HUES6 (cell line): ENCODE measurements around the gene SPRN.

ENCODE experiments used
- H3K27ac ChIP-seq: 2 replicates; pipeline ENCODE4 v1.7.0; 2013; ENCODE audit warnings: low read depth, mild to moderate bottlenecking, low read length, inconsistent platforms
- H3K27me3 ChIP-seq: 2 replicates; pipeline ENCODE4 v1.6.1; 2013; ENCODE audit warnings: low read length; ENCODE audit not compliant: control insufficient read depth, insufficient read depth
- H3K36me3 ChIP-seq: 2 replicates; pipeline ENCODE4 v1.6.1; 2013; ENCODE audit warnings: low read length; ENCODE audit not compliant: control insufficient read depth, insufficient read depth
- H3K4me1 ChIP-seq: 2 replicates; pipeline ENCODE4 v1.6.1; 2013; ENCODE audit warnings: low read length; ENCODE audit not compliant: control insufficient read depth, insufficient read depth
- H3K4me3 ChIP-seq: 2 replicates; pipeline ENCODE4 v1.5.1; 2013; ENCODE audit warnings: low read depth, low read length
- H3K9ac ChIP-seq: one replicate; pipeline ENCODE4 v1.6.1; 2013; ENCODE audit warnings: mild to moderate bottlenecking, low read length
- H3K9me3 ChIP-seq: 2 replicates; pipeline ENCODE4 v1.6.1; 2013; ENCODE audit warnings: low read depth, low read length; ENCODE audit not compliant: control insufficient read depth, insufficient read depth

SPRN gene

DNA sequence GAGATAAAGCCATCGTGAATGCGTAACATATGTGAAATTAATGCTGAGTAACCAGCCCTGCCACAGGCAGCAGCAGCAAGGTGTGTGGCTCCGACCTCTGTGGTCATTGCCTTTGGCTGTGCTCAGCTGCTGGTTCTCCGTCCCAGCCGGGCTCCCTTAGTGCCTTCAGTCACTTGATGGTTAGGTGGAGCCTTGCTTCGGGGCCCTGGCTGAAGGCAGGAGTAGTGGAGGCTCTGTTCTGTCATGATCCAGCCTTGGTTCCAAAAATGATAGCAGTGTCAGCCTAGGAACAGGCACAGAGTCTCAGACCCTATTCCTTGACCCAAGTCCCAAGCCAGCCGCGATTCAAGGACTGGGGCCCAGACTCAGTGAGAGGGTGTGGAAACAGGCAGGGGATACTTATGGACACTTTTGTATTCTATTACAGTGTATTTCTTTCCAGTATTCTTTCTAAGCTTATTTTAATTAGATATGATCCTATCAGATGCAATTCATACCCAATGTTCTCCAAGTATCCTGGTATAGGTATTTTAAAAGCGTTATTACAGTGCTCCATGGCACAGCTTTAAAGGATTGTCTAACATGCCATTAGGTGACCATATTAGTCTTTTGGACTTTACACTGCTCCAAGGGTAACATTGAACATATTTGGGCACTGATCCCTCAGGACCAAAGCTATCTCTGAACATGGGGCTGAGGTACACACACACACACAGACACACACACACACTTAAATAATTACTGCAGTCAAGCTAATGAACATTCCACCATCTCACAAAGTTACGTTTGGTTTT lies 38.3 kb upstream of the SPRN start:
- Histone ChIP-seq H3K4me3 (no peak overlapping the region), H3K36me3 (no peaks in the 10 kb centered on the region), H3K27me3 (peaks cover 31% of the 10 kb centered on the region), H3K27ac (no peak overlapping the region), H3K9ac (no peak overlapping the region), H3K4me1 (no peaks in the 10 kb centered on the region), H3K9me3 (peaks cover 53% of the 10 kb centered on the region; the same call in 1 of the 2 replicates)

DNA sequence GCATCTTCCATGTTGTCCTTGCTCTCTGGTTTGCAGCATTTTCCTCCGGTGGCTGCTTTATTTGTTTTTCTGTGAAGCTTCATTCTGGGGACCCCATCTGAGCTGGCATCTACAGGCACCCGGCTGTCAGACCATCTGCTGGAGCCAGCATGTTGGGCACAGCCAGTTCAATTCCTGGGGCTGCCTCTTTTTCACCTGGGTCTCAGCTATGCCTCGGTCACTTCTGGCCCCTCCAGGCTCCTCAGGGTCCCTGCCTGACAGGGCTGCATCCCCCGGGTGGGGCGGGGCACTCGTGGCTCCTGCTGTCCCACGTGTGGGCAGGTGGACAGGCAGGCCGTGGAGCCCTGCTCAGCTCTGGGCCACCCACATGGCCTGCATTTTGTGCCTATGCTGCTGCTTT lies 37.4 kb upstream of the SPRN start:
- Histone ChIP-seq H3K9ac (no peak overlapping the region), H3K27me3 (peaks cover 27% of the 10 kb centered on the region), H3K27ac (no peak overlapping the region), H3K36me3 (no peaks in the 10 kb centered on the region), H3K4me3 (no peak overlapping the region), H3K4me1 (no peaks in the 10 kb centered on the region), H3K9me3 (peaks cover 52% of the 10 kb centered on the region; the same call in 1 of the 2 replicates)

DNA sequence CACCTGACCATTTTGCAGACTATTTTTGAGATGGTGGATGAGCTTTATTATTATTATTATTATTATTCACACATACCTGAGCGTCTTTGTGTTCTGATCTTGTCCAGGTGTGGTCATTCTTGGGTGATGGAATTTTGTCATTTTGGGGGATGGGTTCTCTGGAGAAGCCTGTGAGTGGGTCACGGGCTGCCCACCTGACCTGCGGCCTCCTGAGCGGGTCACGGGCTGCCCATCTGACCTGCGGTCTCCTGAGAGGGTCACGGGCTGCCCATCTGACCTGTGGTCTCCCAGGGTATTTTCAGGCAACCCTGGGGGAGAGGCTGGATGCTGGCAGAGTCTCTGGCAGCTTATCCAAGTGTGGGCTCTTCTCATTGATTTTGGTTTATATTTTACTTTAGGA lies 36.6 kb upstream of the SPRN start:
- no peaks in the 10 kb centered on the region for H3K36me3 ChIP-seq
- no peaks in the 10 kb centered on the region for H3K4me1 ChIP-seq
- no peak overlapping the region for H3K9ac ChIP-seq
- H3K4me3 ChIP-seq: no peak overlapping the region
- peaks cover 54% of the 10 kb centered on the region; the same call in 1 of the 2 replicates for H3K9me3 ChIP-seq
- no peak overlapping the region for H3K27ac ChIP-seq
- peaks cover 25% of the 10 kb centered on the region for H3K27me3 ChIP-seq

DNA sequence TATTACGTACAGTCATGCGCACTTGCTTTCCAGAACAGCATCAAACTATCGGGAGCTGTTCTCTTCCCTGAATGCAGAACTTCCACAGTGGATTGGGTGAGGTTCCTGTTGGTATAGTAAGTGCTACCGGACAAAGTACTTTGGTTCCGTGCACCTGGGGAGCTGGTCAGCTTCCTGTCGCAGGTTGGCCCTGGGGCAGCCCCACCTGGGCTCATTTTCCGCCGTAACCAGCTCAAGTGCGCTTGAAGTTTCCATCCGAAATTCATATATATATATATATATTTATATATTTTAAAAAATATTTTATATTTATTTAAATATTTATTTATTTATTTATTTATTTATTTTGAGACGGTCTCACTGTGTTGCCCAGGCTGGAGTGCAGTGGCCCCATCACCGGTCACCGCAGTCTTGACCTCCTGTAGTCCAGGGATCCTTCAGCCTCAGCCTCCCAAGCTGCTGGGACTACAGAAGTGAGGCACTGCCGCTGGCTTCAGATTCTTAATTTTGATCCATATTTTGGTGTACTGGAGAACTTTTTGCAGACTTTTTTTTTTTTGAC lies 35.9 kb upstream of the SPRN start:
- Histone ChIP-seq H3K4me1 (no peaks in the 10 kb centered on the region), H3K9ac (no peak overlapping the region), H3K27ac (no peak overlapping the region), H3K27me3 (peaks cover 18% of the 10 kb centered on the region), H3K4me3 (no peak overlapping the region), H3K36me3 (no peaks in the 10 kb centered on the region), H3K9me3 (peaks cover 61% of the 10 kb centered on the region; the same call in 1 of the 2 replicates)

DNA sequence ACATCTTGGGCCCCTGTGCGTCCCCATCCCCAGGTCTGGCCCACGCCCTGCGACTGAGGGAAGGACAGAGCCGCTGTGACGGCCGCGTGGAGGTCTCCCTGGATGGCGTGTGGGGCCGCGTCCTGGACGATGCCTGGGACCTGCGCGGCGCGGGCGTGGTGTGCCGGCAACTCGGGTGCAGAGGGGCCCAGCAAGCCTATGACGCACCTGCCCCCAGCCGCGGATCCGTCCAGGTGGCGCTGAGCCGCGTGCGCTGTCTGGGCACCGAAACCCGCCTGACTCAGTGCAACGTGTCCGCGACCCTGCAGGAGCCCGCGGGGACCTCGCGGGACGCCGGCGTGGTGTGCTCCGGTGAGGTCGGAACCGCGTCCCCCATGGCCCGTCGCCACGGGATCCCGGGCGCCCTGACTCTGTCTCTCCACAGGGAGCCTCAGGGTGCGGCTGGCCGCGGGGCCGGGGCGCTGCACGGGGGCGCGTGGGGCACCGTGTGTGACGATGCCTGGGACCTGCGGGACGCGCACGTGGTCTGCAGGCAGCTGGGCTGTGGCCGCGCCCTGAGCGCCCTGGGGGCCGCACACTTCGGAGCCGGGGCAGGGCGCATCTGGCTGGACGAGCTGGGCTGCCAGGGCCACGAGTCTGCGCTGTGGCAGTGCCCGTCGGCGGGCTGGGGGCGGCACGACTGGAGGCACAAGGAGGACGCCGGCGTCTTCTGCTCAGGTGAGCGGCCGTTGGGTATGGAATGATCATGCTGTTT lies 35.2 kb upstream of the SPRN start:
- no peaks in the 10 kb centered on the region for H3K36me3 ChIP-seq
- H3K27ac ChIP-seq: no peak overlapping the region
- peaks cover 11% of the 10 kb centered on the region for H3K27me3 ChIP-seq
- H3K4me1 ChIP-seq: no peaks in the 10 kb centered on the region
- H3K4me3 ChIP-seq: no peak overlapping the region
- peaks cover 63% of the 10 kb centered on the region; the same call in 1 of the 2 replicates for H3K9me3 ChIP-seq
- no peak overlapping the region for H3K9ac ChIP-seq

DNA sequence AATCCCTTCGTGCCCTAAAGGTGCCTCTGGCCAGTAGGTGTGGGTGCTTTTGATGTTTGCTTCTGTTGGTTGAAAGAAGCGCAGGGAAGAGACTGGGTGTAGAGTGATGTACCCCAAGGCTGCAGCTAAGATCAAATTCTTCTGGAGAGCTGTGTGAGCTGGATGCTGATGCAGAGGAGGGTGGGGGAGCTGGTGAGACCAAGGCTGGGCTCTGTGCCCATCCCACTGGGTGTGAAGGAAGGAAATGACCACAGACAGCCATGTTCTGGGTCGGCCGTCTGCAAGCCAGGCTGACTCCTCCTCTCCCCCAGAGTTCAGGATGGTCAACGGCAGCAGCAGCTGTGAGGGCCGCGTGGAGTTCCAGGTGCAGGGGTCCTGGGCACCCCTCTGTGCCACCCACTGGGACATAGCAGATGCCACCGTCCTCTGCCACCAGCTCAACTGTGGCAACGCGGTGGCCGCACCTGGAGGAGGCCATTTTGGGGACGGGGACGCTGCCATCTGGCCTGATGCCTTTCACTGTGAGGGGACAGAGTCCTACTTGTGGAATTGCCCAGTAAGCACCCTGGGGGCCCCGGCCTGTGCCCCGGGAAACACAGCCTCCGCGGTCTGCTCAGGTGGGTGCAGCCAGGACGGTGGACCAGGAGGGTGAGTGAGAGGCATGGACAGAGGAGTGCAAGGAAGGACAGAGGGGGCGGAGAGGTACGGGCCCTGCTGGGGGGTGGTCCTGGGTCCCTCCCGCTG lies 34.5 kb upstream of the SPRN start:
- H3K4me1 ChIP-seq: no peaks in the 10 kb centered on the region
- H3K27me3 ChIP-seq: peaks cover 4% of the 10 kb centered on the region; the same call in 1 of the 2 replicates
- no peak overlapping the region for H3K27ac ChIP-seq
- H3K9me3 ChIP-seq: peaks cover 63% of the 10 kb centered on the region; the same call in 1 of the 2 replicates
- H3K4me3 ChIP-seq: no peak overlapping the region
- no peak overlapping the region for H3K9ac ChIP-seq
- H3K36me3 ChIP-seq: no peaks in the 10 kb centered on the region

DNA sequence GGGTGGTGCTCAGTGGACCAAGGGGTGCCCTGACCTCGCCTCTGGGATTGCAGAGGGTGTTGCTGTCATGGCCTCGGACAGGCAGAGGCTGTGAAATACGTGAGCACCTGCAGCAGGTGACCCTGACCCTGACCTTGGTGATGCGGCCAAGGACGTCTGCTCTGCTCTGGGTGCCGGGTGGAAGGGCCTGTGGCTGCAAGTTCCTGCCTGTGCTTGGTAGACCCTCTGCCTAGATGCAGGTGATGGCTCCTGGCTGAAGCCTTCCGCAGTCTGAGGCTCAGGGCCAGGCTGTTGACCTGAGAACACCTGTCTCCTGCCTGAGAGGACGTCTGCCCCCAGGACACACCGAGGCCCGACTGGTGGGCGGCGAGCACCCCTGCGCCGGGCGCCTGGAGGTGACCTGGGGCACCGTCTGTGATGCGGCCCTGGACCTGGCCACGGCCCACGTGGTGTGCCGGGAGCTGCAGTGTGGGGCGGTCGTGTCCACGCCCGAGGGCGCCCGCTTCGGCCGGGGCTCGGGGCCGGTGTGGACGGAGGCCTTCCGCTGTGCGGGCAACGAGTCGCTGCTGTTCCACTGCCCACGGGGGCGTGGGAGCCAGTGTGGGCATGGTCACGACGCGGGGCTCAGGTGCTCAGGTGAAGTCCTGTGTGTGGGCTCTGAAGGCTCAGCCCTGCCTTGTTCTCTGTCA lies 33.7 kb upstream of the SPRN start:
- Histone ChIP-seq H3K36me3 (no peaks in the 10 kb centered on the region), H3K27ac (no peak overlapping the region), H3K9me3 (peaks cover 67% of the 10 kb centered on the region; the same call in 1 of the 2 replicates), H3K4me1 (no peaks in the 10 kb centered on the region), H3K4me3 (no peak overlapping the region), H3K27me3 (no peaks in the 10 kb centered on the region; the same call in 1 of the 2 replicates), H3K9ac (no peak overlapping the region)

DNA sequence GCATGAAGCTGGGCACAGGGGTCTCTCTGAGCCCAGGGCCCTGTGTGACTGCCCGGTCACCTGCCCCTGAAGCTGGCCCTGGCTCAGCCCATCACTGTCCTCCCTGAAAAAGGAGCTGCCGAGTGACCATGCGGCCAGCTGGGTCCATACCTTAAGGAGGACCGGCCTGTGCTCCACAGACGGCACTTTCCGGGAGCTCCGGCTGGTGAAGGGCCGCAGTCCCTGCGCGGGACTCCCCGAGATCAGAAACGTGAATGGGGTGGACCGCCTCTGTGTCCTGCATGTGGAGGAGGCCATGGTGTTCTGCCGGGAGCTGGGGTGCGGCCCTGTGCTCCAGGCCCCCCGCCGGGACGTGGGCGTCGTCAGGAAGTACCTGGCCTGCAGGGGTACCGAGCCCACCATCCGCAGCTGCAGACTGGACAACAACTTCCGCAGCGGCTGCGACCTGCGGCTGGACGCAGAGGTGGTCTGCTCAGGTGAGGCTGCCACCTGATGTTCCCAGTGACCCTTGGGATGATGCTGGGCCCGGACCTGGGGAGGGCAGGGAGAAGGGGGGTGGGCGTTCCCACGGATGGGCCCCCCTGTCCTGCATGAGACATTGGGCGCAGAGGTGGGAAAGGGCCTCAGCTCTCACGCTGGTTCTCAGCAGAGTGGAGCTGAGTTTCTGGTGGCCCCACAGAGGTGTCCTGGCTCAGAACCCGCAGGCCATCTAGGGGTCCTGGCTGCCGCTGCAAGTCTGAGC lies 32.8 kb upstream of the SPRN start:
- H3K36me3 ChIP-seq: no peaks in the 10 kb centered on the region
- H3K9me3 ChIP-seq: peaks cover 67% of the 10 kb centered on the region; the same call in 1 of the 2 replicates
- H3K27me3 ChIP-seq: no peaks in the 10 kb centered on the region; the same call in 1 of the 2 replicates

DNA sequence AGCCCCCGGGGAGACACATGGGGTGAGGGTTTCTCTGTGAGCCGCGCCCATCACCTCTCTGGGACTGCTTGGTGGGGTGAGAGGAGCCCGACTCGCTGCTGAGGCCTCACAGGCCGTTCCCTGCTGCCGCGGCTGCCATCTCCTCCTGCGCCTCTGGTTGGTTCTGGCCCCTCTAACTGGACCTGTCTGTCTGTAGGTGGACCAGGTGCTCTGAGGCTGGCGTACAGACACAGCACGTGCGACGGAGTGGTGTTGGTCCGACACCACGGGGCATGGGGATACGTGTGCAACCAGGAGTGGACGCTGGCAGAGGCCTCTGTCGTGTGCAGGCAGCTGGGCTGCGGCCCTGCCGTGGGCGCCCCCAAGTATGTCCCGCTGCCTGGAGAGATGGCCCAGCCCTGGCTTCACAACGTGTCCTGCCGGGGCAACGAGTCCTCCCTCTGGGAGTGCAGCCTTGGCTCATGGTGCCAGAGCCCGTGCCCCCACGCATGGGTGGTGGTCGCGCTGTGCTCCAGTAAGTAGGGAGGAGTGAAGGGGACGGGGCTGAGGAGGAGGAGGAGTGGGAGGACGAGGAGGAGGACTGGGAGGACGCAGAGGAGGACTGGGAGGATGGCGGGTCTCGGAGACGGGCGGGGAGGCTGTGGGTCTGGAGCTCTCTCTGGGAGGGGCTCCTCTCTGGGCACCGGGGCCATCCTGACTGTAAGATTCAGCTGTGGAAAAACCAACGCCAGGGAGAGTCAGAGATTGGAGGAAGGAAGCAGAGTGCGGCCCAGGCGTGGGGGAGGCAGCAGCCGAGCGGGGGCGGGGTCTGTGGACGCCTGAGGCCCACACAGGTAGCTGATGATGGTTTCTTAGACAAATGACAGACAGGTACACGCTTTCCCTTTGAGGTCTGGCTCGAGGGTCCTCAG lies 31.9 kb upstream of the SPRN start:
- Histone ChIP-seq H3K4me1 (no peaks in the 10 kb centered on the region), H3K27me3 (no peaks in the 10 kb centered on the region; the same call in 1 of the 2 replicates), H3K4me3 (no peak overlapping the region), H3K9me3 (peaks cover 63% of the 10 kb centered on the region; the same call in 1 of the 2 replicates), H3K9ac (no peak overlapping the region), H3K27ac (no peak overlapping the region), H3K36me3 (no peaks in the 10 kb centered on the region)

More for the DNA sequence above, 32.8 kb upstream of the SPRN start:
- no peak overlapping the region for H3K4me3 ChIP-seq
- H3K9ac ChIP-seq: no peak overlapping the region
- no peak overlapping the region for H3K27ac ChIP-seq
- no peaks in the 10 kb centered on the region for H3K4me1 ChIP-seq
